Endodermal cell (in vitro differentiated cells): ENCODE measurements around the gene C12orf76. TPM values are rescaled to one million over a fixed set of nuclear protein-coding genes. Genes with fewer than 3 reads are reported as not detected.

Source experiments
- DNase-seq: peaks from one replicate; pipeline ENCODE4 v3.0.0-alpha.2; 2017
- H3K27ac ChIP-seq: 2 replicates; pipeline ENCODE4 v1.5.1; 2013; ENCODE audit warnings: mild to moderate bottlenecking, low read depth, low read length, moderate library complexity
- H3K27me3 ChIP-seq: 2 replicates; pipeline ENCODE4 v1.6.1; 2013; ENCODE audit warnings: mild to moderate bottlenecking, low read length, moderate library complexity; ENCODE audit not compliant: insufficient read depth, control insufficient read depth, poor library complexity, severe bottlenecking
- H3K36me3 ChIP-seq: 2 replicates; pipeline ENCODE4 v1.7.0; 2013; ENCODE audit warnings: mild to moderate bottlenecking, low read length, moderate library complexity; ENCODE audit not compliant: control insufficient read depth, insufficient read depth
- H3K4me1 ChIP-seq: one replicate; pipeline ENCODE4 v1.7.0; 2013; ENCODE audit warnings: low read length; ENCODE audit not compliant: control insufficient read depth, insufficient read depth
- H3K4me3 ChIP-seq: 2 replicates; pipeline ENCODE4 v1.5.1; 2013; ENCODE audit warnings: mild to moderate bottlenecking, low read length, moderate library complexity
- H3K9ac ChIP-seq: 2 replicates; pipeline ENCODE4 v1.6.1; 2013; ENCODE audit warnings: mild to moderate bottlenecking, low read length, moderate library complexity; ENCODE audit not compliant: poor library complexity, severe bottlenecking; ENCODE audit errors: extremely low read depth
- H3K9me3 ChIP-seq: 2 replicates; pipeline ENCODE4 v1.6.1; 2013; ENCODE audit warnings: mild to moderate bottlenecking, low read length, moderate library complexity; ENCODE audit not compliant: control insufficient read depth
- H3K27ac Mint-ChIP-seq: 2 replicates; pipeline ENCODE4 v1.8.0; 2020; ENCODE audit warnings: mixed read lengths
- H3K27me3 Mint-ChIP-seq: 2 replicates; pipeline ENCODE4 v1.8.0; 2021; ENCODE audit warnings: mild to moderate bottlenecking, mixed read lengths; ENCODE audit not compliant: insufficient read depth
- H3K36me3 Mint-ChIP-seq: 2 replicates; pipeline ENCODE4 v1.8.0; 2020; ENCODE audit warnings: low read depth, mixed read lengths
- H3K4me1 Mint-ChIP-seq: 2 replicates; pipeline ENCODE4 v1.8.0; 2020; ENCODE audit warnings: mixed read lengths
- H3K4me3 Mint-ChIP-seq: 2 replicates; pipeline ENCODE4 v1.8.0; 2020; ENCODE audit warnings: mild to moderate bottlenecking, moderate library complexity, mixed read lengths
- H3K9me3 Mint-ChIP-seq: 2 replicates; pipeline ENCODE4 v1.8.0; 2020; ENCODE audit warnings: mild to moderate bottlenecking, mixed read lengths
- CTCF ChIP-seq: fragments of 200-600 bp; sonication (generic); conservative IDR thresholded peaks from 2 replicates; pipeline ENCODE4 v1.5.0; 2021; ENCODE audit warnings: antibody characterized with exemption, mild to moderate bottlenecking
- WGBS, 2 experiments: methylation state at CpG; one replicate each; pipeline versions ENCODE4 v1.1.5 to v1.1.7; 2013; ENCODE audit warnings: missing lambda C conversion rate in 2 of 2, mixed read lengths in 1 of 2; ENCODE audit not compliant: insufficient coverage in 1 of 2, insufficient read length in 1 of 2; 5-methylcytosine and 5-hydroxymethylcytosine counted together
- total RNA-seq, 2 donors: library from RNA; stranded (reverse); fragmentation: NEBNext Ultra II Directional in 1 of 2; extraction: Animal tissue kit (Norgen Biotek cat#: 25700) in 1 of 2; gene quantifications; 2 replicates in 1 of 2; 3 replicates in 1 of 2; pipeline ENCODE4 v1.2.1, GENCODE V29; 2021

The C12orf76 gene
- total RNA-seq, 2 donors from 2014 or later, result 19.6 to 23.5 TPM

GRCh38 chr12:109991586-109991985 is 56.7 kb downstream of the C12orf76 start:
- 97 to 100% methylated on average over 4 to 5 of the region's 5 CpGs for WGBS, 2 experiments
- Mint-ChIP-seq H3K4me1 (peaks cover 19% of the 10 kb centered on the region), H3K36me3 (peaks cover 38% of the 10 kb centered on the region), H3K4me3 (no peak overlapping the region), H3K27ac (no peak overlapping the region), H3K27me3 (no peaks in the 10 kb centered on the region), H3K9me3 (no peaks in the 10 kb centered on the region)
- H3K4me1 ChIP-seq, result no peaks in the 10 kb centered on the region
- H3K4me3 ChIP-seq, result no peak overlapping the region
- H3K27ac ChIP-seq, result no peak overlapping the region
- DNase-seq, result no peak
- no peak for TF ChIP-seq CTCF
- H3K9me3 ChIP-seq, result no peaks in the 10 kb centered on the region
- peaks cover 44% of the 10 kb centered on the region for H3K36me3 ChIP-seq
- no peaks in the 10 kb centered on the region for H3K27me3 ChIP-seq
- H3K9ac ChIP-seq, result no peak overlapping the region

Other genes with a start within 250 kb of the C12orf76 start
- gene TRPV4, start 215.1 kb downstream of the C12orf76 start, total RNA-seq, result 10 to 100 TPM; 14.0 to 14.2 TPM
- gene GLTP, start 168.0 kb downstream of the C12orf76 start, total RNA-seq, result 10 to 100 TPM; 15.2 to 20.9 TPM
- gene TCHP, start 148.2 kb downstream of the C12orf76 start, total RNA-seq, result 10 to 100 TPM; 26.1 to 31.9 TPM
- gene GIT2, start 52.2 kb downstream of the C12orf76 start, total RNA-seq, result 10 to 100 TPM; 27.0 to 27.9 TPM
- 10 to 100 TPM; 33.2 to 44.6 TPM for gene ANKRD13A, start 49.1 kb downstream of the C12orf76 start, total RNA-seq
- 10 to 100 TPM; 20.2 to 29.6 TPM for gene IFT81, start 75.8 kb upstream of the C12orf76 start, total RNA-seq
- gene ATP2A2, start 232.7 kb upstream of the C12orf76 start, total RNA-seq, result 100 to 1,000 TPM; 151 to 235 TPM